Karpas-422 (cell line): ENCODE results near the gene ERBB3. TPM values are rescaled to one million over a fixed set of nuclear protein-coding genes. Genes with fewer than 3 reads are reported as not detected.
"Not testable (repeated sequence)": the region's sequence is repeated elsewhere in the genome, so short reads cannot be mapped to it uniquely, and the experiment has no call there.

Experiments used
- DNase-seq: peaks from one replicate; pipeline ENCODE4 v3.0.0-alpha.2; 2015
- H2AFZ ChIP-seq: fragments of 200-600 bp; sonication (generic); 2 replicates; pipeline ENCODE4 v1.6.1; 2014; ENCODE audit warnings: antibody characterized with exemption, low read length, mixed read lengths
- H3K27ac ChIP-seq: fragments of 200-600 bp; sonication (generic); 2 replicates; pipeline ENCODE4 v1.5.1; 2014; ENCODE audit warnings: mild to moderate bottlenecking, low read length, moderate library complexity
- H3K27me3 ChIP-seq: fragments of 200-600 bp; sonication (generic); 2 replicates; pipeline ENCODE4 v1.6.1; 2014; ENCODE audit warnings: low read length, mixed read lengths
- H3K36me3 ChIP-seq: fragments of 200-600 bp; sonication (generic); 2 replicates; pipeline ENCODE4 v1.6.1; 2014; ENCODE audit warnings: low read length, mixed read lengths; ENCODE audit not compliant: insufficient read depth
- H3K4me1 ChIP-seq: fragments of 200-600 bp; sonication (generic); 2 replicates; pipeline ENCODE4 v1.6.1; 2014; ENCODE audit warnings: mild to moderate bottlenecking, low read length, mixed read lengths
- H3K4me2 ChIP-seq: fragments of 200-600 bp; sonication (generic); 2 replicates; pipeline ENCODE4 v1.6.1; 2014; ENCODE audit warnings: low read length, low read depth, mild to moderate bottlenecking; ENCODE audit not compliant: poor library complexity, severe bottlenecking
- H3K4me3 ChIP-seq: fragments of 200-600 bp; sonication (generic); 2 replicates; pipeline ENCODE4 v1.5.1; 2014; ENCODE audit warnings: mild to moderate bottlenecking, antibody characterized with exemption, low read length, mixed read lengths
- H3K79me2 ChIP-seq: fragments of 200-600 bp; sonication (generic); 2 replicates; pipeline ENCODE4 v1.6.1; 2014; ENCODE audit warnings: mild to moderate bottlenecking, low read length, mixed read lengths
- H3K9ac ChIP-seq: fragments of 200-600 bp; sonication (generic); 2 replicates; pipeline ENCODE4 v1.6.0; 2014; ENCODE audit warnings: low read length
- H3K9me2 ChIP-seq: fragments of 200-600 bp; sonication (generic), shearing (Covaris generic); replicated peaks from 2 replicates; pipeline ENCODE4 v1.6.0; 2014; ENCODE audit warnings: mild to moderate bottlenecking, low read length, moderate library complexity; ENCODE audit not compliant: insufficient read depth
- H3K9me3 ChIP-seq: fragments of 300-700, 200-600 bp; sonication (generic); 2 replicates; pipeline ENCODE4 v1.6.1; 2014; ENCODE audit warnings: low read length, mixed read lengths
- H4K20me1 ChIP-seq: fragments of 200-600 bp; sonication (generic); 2 replicates; pipeline ENCODE4 v1.6.1; 2014; ENCODE audit warnings: mild to moderate bottlenecking, antibody characterized with exemption, low read length, low read depth; ENCODE audit not compliant: insufficient read depth
- total RNA-seq: library from RNA; depleted of rRNA; stranded (reverse); fragments of >200 nt; shearing (Covaris generic); gene quantifications from 2 replicates; pipeline ENCODE4 v1.2.3, GENCODE V29; 2014; ENCODE audit warnings: low replicate concordance

The ERBB3 gene
- total RNA-seq, 1 experiment from 2014 or later = not detected

- Histone ChIP-seq H3K4me2 (no peak overlapping the region), H3K36me3 (peaks cover 59% of the 10 kb centered on the region), H3K4me1 (peaks cover 20% of the 10 kb centered on the region), H3K9me2 (no peaks in the 10 kb centered on the region), H3K4me3 (no peak overlapping the region), H4K20me1 (peaks cover 8% of the 10 kb centered on the region; the same call in 1 of the 2 replicates), H3K9ac (no peak overlapping the region), H3K27me3 (no peaks in the 10 kb centered on the region), H3K79me2 (peaks cover 21% of the 10 kb centered on the region), H2AFZ (no peak overlapping the region), H3K9me3 (no peaks in the 10 kb centered on the region), H3K27ac (no peak overlapping the region)
- no peak for DNase-seq
These were observed 30.6 kb downstream of the ERBB3 start for GRCh38 chr12:56110571-56110970.

GRCh38 chr12:56114084-56114483, 34.1 kb downstream of the ERBB3 start:
- H3K79me2 ChIP-seq = peaks cover 14% of the 10 kb centered on the region
- H4K20me1 ChIP-seq = no peaks in the 10 kb centered on the region
- no peaks in the 10 kb centered on the region for H3K9me2 ChIP-seq
- peaks cover 13% of the 10 kb centered on the region for H3K4me1 ChIP-seq
- no peak overlapping the region for H3K27ac ChIP-seq
- peaks cover 33% of the 10 kb centered on the region for H3K36me3 ChIP-seq
- no peak overlapping the region for H3K4me3 ChIP-seq
- no peak overlapping the region for H2AFZ ChIP-seq
- no peak overlapping the region for H3K4me2 ChIP-seq
- no peaks in the 10 kb centered on the region for H3K9me3 ChIP-seq
- H3K9ac ChIP-seq = no peak overlapping the region
- peak; percentile 46 for DNase-seq
- H3K27me3 ChIP-seq = no peaks in the 10 kb centered on the region

GRCh38 chr12:56115329-56115728, 35.4 kb downstream of the ERBB3 start:
- Histone ChIP-seq H4K20me1 (no peaks in the 10 kb centered on the region), H3K27ac (peak overlapping the region; percentile 93), H3K9ac (peak overlapping the region; percentile 76), H3K36me3 (peaks cover 33% of the 10 kb centered on the region), H3K4me1 (peaks cover 25% of the 10 kb centered on the region), H3K9me2 (no peaks in the 10 kb centered on the region), H3K4me3 (peak overlapping the region; percentile 90), H3K4me2 (peak overlapping the region; percentile 69), H3K27me3 (no peaks in the 10 kb centered on the region), H3K9me3 (no peaks in the 10 kb centered on the region), H3K79me2 (peaks cover 25% of the 10 kb centered on the region), H2AFZ (no peak overlapping the region)
- DNase-seq = no peak

- Histone ChIP-seq H2AFZ (peak within 1 kb of the TSS; percentile 95), H3K9ac (peak within 1 kb of the TSS; percentile 85), H3K36me3 (peaks cover 23% of the 10 kb centered on the region), H3K4me1 (peaks cover 25% of the 10 kb centered on the region), H3K27me3 (no peaks in the 10 kb centered on the region), H3K27ac (peak within 1 kb of the TSS; percentile 93), H3K9me2 (no peaks in the 10 kb centered on the region), H3K4me2 (peak within 1 kb of the TSS; percentile 69), H3K79me2 (peaks cover 28% of the 10 kb centered on the region), H4K20me1 (no peaks in the 10 kb centered on the region), H3K4me3 (peak within 1 kb of the TSS; percentile 90), H3K9me3 (no peaks in the 10 kb centered on the region)
- peak; percentile 98 for DNase-seq
These were observed 36.5 kb downstream of the ERBB3 start, which contains the start of gene RPL41 for GRCh38 chr12:56116267-56117081. TSS of gene RPL41 (plus strand) at chr12:56116633.

GRCh38 chr12:56117082-56117706, 37.2 kb downstream of the ERBB3 start:
- peak; percentile 70 for DNase-seq
- Histone ChIP-seq H3K4me2 (peak overlapping the region; percentile 69), H3K36me3 (peaks cover 19% of the 10 kb centered on the region), H3K4me3 (peak overlapping the region; percentile 90), H3K9ac (peak overlapping the region; percentile 85), H3K4me1 (peaks cover 25% of the 10 kb centered on the region), H3K27ac (peak overlapping the region; percentile 93), H3K79me2 (peaks cover 28% of the 10 kb centered on the region)
- not testable (repeated sequence) for H3K9me2 ChIP-seq, H2AFZ ChIP-seq, H3K9me3 ChIP-seq, H3K27me3 ChIP-seq, H4K20me1 ChIP-seq

- Histone ChIP-seq H2AFZ (no peak within 1 kb of the TSS), H3K79me2 (peaks cover 28% of the 10 kb centered on the region), H3K27ac (peak within 1 kb of the TSS; percentile 93), H3K27me3 (no peaks in the 10 kb centered on the region), H3K4me3 (peak within 1 kb of the TSS; percentile 90), H3K36me3 (peaks cover 16% of the 10 kb centered on the region), H3K9me3 (no peaks in the 10 kb centered on the region), H4K20me1 (no peaks in the 10 kb centered on the region), H3K9me2 (no peaks in the 10 kb centered on the region), H3K4me2 (peak within 1 kb of the TSS; percentile 94), H3K9ac (peak within 1 kb of the TSS; percentile 85), H3K4me1 (peaks cover 25% of the 10 kb centered on the region)
- DNase-seq = peak; percentile 100
These were observed 38.1 kb downstream of the ERBB3 start, which contains the start of gene ZC3H10 for GRCh38 chr12:56117778-56118687. TSS of gene ZC3H10 (plus strand) at chr12:56118266. CDS start at chr12:56120563, 2,297 bp downstream.

GRCh38 chr12:56118688-56119357, 38.9 kb downstream of the ERBB3 start:
- H3K79me2 ChIP-seq = peaks cover 30% of the 10 kb centered on the region
- H3K9ac ChIP-seq = peak overlapping the region; percentile 77

More at GRCh38 chr12:56118688-56119357, 38.9 kb downstream of the ERBB3 start:
- H4K20me1 ChIP-seq = no peaks in the 10 kb centered on the region
- DNase-seq = no peak
- peaks cover 25% of the 10 kb centered on the region for H3K4me1 ChIP-seq
- peak overlapping the region; percentile 61 for H3K27ac ChIP-seq
- H3K36me3 ChIP-seq = peaks cover 10% of the 10 kb centered on the region
- peak overlapping the region; percentile 74 for H3K4me3 ChIP-seq
- no peaks in the 10 kb centered on the region for H3K9me2 ChIP-seq
- H3K9me3 ChIP-seq = no peaks in the 10 kb centered on the region
- H3K27me3 ChIP-seq = no peaks in the 10 kb centered on the region
- H3K4me2 ChIP-seq = peak overlapping the region; percentile 94
- H2AFZ ChIP-seq = no peak overlapping the region
